Measurements from ENCODE around the gene FANCC. TPM values are rescaled to one million over a fixed set of nuclear protein-coding genes. Genes with fewer than 3 reads are reported as not detected.

The FANCC gene
- total and polyA plus RNA-seq, 2 of the 8 experiments (the other 6 are each of a cell fraction or from before 2014, with no cell fraction given), result 7.8 to 15.2 TPM

DNA sequence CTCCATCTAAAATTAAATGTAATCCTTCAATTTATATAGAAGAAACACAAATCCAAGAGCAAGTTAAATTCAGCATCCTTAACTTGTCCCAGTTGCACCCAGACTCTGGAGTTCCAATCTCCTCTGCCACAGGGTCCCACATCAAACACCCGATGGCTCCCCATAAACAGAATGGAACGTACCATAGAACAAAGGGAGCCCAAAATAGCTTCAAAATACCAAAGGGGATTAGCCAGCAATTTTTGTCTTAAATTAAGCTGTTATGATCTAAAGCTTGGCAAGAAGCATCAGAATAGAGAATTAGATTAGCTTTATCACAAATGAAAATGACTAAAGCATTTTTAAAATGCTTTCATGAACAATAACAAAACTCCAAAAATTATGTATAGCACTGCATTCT, 112.8 kb downstream of the FANCC start (continued):
- TF ChIP-seq, protein P1, sequence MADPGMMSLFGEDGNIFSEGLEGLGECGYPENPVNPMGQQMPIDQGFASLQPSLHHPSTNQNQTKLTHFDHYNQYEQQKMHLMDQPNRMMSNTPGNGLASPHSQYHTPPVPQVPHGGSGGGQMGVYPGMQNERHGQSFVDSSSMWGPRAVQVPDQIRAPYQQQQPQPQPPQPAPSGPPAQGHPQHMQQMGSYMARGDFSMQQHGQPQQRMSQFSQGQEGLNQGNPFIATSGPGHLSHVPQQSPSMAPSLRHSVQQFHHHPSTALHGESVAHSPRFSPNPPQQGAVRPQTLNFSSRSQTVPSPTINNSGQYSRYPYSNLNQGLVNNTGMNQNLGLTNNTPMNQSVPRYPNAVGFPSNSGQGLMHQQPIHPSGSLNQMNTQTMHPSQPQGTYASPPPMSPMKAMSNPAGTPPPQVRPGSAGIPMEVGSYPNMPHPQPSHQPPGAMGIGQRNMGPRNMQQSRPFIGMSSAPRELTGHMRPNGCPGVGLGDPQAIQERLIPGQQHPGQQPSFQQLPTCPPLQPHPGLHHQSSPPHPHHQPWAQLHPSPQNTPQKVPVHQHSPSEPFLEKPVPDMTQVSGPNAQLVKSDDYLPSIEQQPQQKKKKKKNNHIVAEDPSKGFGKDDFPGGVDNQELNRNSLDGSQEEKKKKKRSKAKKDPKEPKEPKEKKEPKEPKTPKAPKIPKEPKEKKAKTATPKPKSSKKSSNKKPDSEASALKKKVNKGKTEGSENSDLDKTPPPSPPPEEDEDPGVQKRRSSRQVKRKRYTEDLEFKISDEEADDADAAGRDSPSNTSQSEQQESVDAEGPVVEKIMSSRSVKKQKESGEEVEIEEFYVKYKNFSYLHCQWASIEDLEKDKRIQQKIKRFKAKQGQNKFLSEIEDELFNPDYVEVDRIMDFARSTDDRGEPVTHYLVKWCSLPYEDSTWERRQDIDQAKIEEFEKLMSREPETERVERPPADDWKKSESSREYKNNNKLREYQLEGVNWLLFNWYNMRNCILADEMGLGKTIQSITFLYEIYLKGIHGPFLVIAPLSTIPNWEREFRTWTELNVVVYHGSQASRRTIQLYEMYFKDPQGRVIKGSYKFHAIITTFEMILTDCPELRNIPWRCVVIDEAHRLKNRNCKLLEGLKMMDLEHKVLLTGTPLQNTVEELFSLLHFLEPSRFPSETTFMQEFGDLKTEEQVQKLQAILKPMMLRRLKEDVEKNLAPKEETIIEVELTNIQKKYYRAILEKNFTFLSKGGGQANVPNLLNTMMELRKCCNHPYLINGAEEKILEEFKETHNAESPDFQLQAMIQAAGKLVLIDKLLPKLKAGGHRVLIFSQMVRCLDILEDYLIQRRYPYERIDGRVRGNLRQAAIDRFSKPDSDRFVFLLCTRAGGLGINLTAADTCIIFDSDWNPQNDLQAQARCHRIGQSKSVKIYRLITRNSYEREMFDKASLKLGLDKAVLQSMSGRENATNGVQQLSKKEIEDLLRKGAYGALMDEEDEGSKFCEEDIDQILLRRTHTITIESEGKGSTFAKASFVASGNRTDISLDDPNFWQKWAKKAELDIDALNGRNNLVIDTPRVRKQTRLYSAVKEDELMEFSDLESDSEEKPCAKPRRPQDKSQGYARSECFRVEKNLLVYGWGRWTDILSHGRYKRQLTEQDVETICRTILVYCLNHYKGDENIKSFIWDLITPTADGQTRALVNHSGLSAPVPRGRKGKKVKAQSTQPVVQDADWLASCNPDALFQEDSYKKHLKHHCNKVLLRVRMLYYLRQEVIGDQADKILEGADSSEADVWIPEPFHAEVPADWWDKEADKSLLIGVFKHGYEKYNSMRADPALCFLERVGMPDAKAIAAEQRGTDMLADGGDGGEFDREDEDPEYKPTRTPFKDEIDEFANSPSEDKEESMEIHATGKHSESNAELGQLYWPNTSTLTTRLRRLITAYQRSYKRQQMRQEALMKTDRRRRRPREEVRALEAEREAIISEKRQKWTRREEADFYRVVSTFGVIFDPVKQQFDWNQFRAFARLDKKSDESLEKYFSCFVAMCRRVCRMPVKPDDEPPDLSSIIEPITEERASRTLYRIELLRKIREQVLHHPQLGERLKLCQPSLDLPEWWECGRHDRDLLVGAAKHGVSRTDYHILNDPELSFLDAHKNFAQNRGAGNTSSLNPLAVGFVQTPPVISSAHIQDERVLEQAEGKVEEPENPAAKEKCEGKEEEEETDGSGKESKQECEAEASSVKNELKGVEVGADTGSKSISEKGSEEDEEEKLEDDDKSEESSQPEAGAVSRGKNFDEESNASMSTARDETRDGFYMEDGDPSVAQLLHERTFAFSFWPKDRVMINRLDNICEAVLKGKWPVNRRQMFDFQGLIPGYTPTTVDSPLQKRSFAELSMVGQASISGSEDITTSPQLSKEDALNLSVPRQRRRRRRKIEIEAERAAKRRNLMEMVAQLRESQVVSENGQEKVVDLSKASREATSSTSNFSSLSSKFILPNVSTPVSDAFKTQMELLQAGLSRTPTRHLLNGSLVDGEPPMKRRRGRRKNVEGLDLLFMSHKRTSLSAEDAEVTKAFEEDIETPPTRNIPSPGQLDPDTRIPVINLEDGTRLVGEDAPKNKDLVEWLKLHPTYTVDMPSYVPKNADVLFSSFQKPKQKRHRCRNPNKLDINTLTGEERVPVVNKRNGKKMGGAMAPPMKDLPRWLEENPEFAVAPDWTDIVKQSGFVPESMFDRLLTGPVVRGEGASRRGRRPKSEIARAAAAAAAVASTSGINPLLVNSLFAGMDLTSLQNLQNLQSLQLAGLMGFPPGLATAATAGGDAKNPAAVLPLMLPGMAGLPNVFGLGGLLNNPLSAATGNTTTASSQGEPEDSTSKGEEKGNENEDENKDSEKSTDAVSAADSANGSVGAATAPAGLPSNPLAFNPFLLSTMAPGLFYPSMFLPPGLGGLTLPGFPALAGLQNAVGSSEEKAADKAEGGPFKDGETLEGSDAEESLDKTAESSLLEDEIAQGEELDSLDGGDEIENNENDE (IDR thresholded peaks at IDR 0.05; ENCODE audit: insufficient replicate concordance, low read length), result no peak
- no peak for TF ChIP-seq TEAD4 (IDR thresholded peaks at IDR 0.05; ENCODE audit: low read depth, low read length)
- no peak for TF ChIP-seq SIRT6 (IDR thresholded peaks at IDR 0.05; ENCODE audit: low read length)
